Gastrocnemius medialis (tissue), 4 donors: ENCODE data around the gene NDUFS6. TPM values are rescaled to one million over a fixed set of nuclear protein-coding genes. Genes with fewer than 3 reads are reported as not detected.
"Not testable (repeated sequence)": the region's sequence is repeated elsewhere in the genome, so short reads cannot be mapped to it uniquely, and the experiment has no call there.

Experiments
- ATAC-seq, 2 donors: fragments of 150-250 bp; one replicate each; pipeline ENCODE4 v1.9.1; 2016
- DNase-seq, 2 donors: peaks; one replicate each; pipeline ENCODE4 v3.0.0-alpha.2; 2019
- H3K27ac ChIP-seq, 4 donors: fragments of 200-600 bp; sonication (generic); 1 replicate in 1 of 4; 2 replicates in 3 of 4; pipeline ENCODE4 v1.5.1; 2016 to 2018; ENCODE audit warnings: mild to moderate bottlenecking in 2 of 4, moderate library complexity in 1 of 4
- H3K27me3 ChIP-seq, 3 donors: fragments of 200-600 bp; sonication (generic) in 2 of 3; 1 replicate in 1 of 3; 2 replicates in 2 of 3; pipeline versions ENCODE4 v1.5.1 to v1.6.0; 2016 to 2019; ENCODE audit warnings: mild to moderate bottlenecking in 1 of 3, moderate library complexity in 1 of 3
- H3K36me3 ChIP-seq, 2 donors: fragments of 200-600 bp; sonication (generic) in 1 of 2; one replicate each; pipeline ENCODE4 v1.5.1; 2017 to 2018
- H3K4me1 ChIP-seq, 2 donors: fragments of 200-600 bp; sonication (generic) in 1 of 2; one replicate each; pipeline ENCODE4 v1.5.1; 2016 to 2017; ENCODE audit warnings: mild to moderate bottlenecking in 2 of 2
- H3K4me3 ChIP-seq, 4 donors: fragments of 200-600 bp; sonication (generic) in 3 of 4; 1 replicate in 1 of 4; 2 replicates in 3 of 4; pipeline ENCODE4 v1.5.1; 2016 to 2019; ENCODE audit warnings: mild to moderate bottlenecking in 2 of 4
- H3K9me3 ChIP-seq, 3 donors: fragments of 200-600 bp; sonication (generic) in 2 of 3; 1 replicate in 1 of 3; 2 replicates in 2 of 3; pipeline ENCODE4 v1.5.1; 2016 to 2019
- CTCF ChIP-seq, 5 experiments: fragments of 450-650 bp in 3 of 5; fragments of 200-600 bp in 2 of 5; sonication (generic) in 2 of 5; IDR thresholded peaks in 4 of 5; conservative IDR thresholded peaks in 1 of 5; 1 replicate in 4 of 5; 2 replicates in 1 of 5; pipeline ENCODE4 v1.5.1; 2016 to 2019; ENCODE audit warnings: antibody characterized with exemption in 5 of 5, mild to moderate bottlenecking in 3 of 5, moderate library complexity in 3 of 5
- POLR2A ChIP-seq, 2 donors: fragments of 450-650 bp; IDR thresholded peaks; one replicate each; pipeline ENCODE4 v1.6.1; 2017; ENCODE audit warnings: antibody characterized with exemption in 2 of 2, mild to moderate bottlenecking in 2 of 2, moderate library complexity in 2 of 2
- in situ Hi-C, 4 donors: fragments of 200-750 bp; cut with MboI; loops; one replicate each; pipeline versions ENCODE4 v1.15.0 to v1.8.0; 2017; ENCODE audit warnings: low sequenced_read_pairs in 4 of 4
- intact Hi-C: fragments of 100-400 bp; cut with DNase I; formaldehyde crosslinking; loops from one replicate; pipeline ENCODE4 v1.15.1; 2023; ENCODE audit warnings: low total_unique reads
- total RNA-seq, 4 donors: library from RNA; depleted of rRNA; stranded (reverse); fragments of >200 nt; gene quantifications; one replicate each; pipeline versions ENCODE4 v1.1.0 to v1.2.3, GENCODE V29; 2016

The NDUFS6 gene
- total RNA-seq, 4 donors from 2014 or later, result 70.8 to 135 (median 106) TPM

DNA sequence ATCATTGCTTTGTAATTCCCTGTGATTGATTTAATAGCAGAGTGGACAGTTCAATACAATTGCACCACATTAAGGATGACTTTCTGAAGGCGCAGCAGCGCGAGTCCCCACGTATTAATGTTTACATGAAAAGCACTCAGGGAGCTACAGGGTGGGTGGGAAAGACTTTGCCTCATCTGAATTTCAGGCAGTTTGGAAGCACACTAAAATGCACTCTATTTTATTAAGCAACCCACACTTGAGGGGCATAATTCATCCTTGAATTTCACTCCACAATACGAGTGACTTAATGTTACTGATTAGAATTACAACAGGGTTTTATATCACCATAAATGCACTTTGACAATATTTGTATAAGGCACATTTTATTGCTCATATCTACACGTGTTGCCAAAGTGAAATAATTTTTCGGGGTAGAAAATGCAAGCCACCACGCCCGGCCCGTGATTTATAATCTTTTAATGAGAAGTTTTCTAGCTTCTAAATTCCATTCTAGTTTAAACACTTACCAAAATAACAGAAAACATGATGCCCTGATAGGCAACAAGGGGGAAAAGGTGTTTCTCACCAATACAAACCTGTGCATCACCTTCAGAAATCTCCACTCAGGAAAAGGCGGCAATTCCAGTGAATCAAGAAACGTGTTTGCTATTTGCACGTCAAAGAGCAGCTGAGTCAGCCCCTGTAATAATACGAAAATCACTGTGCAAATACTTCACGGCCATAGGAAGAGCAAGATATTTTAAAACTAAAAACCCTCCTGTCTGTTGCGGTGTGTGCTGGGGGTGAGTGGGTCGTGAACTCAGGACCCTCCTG, 41.0 kb downstream of the NDUFS6 start:
- peaks cover 0 to 20% (median 16%) of the 10 kb centered on the region in 3 donors for H3K27me3 ChIP-seq
- ATAC-seq (no peak), DNase-seq (no peak)
- H3K36me3 ChIP-seq, result no peaks in the 10 kb centered on the region
- in situ Hi-C loops (no loop called here), intact Hi-C loops (no loop called here)
- no peak overlapping the region for H3K4me3 ChIP-seq
- H3K4me1 ChIP-seq, result no peaks in the 10 kb centered on the region
- H3K27ac ChIP-seq, result no peak overlapping the region
- TF ChIP-seq POLR2A (IDR thresholded peaks at IDR 0.05) (no peak), CTCF (IDR thresholded peaks at IDR 0.05 in 4 of 5, conservative IDR thresholded peaks at IDR 0.05 in 1 of 5) (no peak)
- no peaks in the 10 kb centered on the region for H3K9me3 ChIP-seq

- DNase-seq, intact Hi-C loops, in situ Hi-C loops, H3K27ac ChIP-seq, ATAC-seq, H3K4me1 ChIP-seq, H3K9me3 ChIP-seq, H3K36me3 ChIP-seq, H3K4me3 ChIP-seq: not testable (repeated sequence)
- peaks cover 12 to 25% (median 18%) of the 10 kb centered on the region in 3 donors for H3K27me3 ChIP-seq
These were observed 42.6 kb downstream of the NDUFS6 start for GRCh38 chr5:1843761-1844160.

GRCh38 chr5:1844708-1845436, 43.7 kb downstream of the NDUFS6 start:
- H3K27me3 ChIP-seq, result peaks cover 19 to 31% (median 22%) of the 10 kb centered on the region in 3 donors
- DNase-seq (no peak), ATAC-seq (no peak)
- in situ Hi-C loops (no loop called here), intact Hi-C loops (no loop called here)
- H3K4me3 ChIP-seq, result no peak overlapping the region
- no peak for TF ChIP-seq CTCF (IDR thresholded peaks at IDR 0.05 in 4 of 5, conservative IDR thresholded peaks at IDR 0.05 in 1 of 5)
- no peak for TF ChIP-seq POLR2A (IDR thresholded peaks at IDR 0.05)
- H3K27ac ChIP-seq, result no peak overlapping the region
- no peaks in the 10 kb centered on the region for H3K9me3 ChIP-seq
- no peaks in the 10 kb centered on the region for H3K36me3 ChIP-seq
- no peaks in the 10 kb centered on the region for H3K4me1 ChIP-seq

- Histone ChIP-seq H3K4me3 (no peak overlapping the region), H3K4me1 (no peaks in the 10 kb centered on the region), H3K36me3 (no peaks in the 10 kb centered on the region), H3K27ac (no peak overlapping the region), H3K9me3 (no peaks in the 10 kb centered on the region), H3K27me3 (peaks cover 23 to 29% (median 24%) of the 10 kb centered on the region in 3 donors)
- DNase-seq (no peak), ATAC-seq (no peak)
- in situ Hi-C loops, result no loop called here
- TF ChIP-seq CTCF (IDR thresholded peaks at IDR 0.05 in 4 of 5, conservative IDR thresholded peaks at IDR 0.05 in 1 of 5) (no peak), POLR2A (IDR thresholded peaks at IDR 0.05) (no peak)
- intact Hi-C loops, result no loop called here
These were observed 44.5 kb downstream of the NDUFS6 start for GRCh38 chr5:1845696-1846095.

DNA sequence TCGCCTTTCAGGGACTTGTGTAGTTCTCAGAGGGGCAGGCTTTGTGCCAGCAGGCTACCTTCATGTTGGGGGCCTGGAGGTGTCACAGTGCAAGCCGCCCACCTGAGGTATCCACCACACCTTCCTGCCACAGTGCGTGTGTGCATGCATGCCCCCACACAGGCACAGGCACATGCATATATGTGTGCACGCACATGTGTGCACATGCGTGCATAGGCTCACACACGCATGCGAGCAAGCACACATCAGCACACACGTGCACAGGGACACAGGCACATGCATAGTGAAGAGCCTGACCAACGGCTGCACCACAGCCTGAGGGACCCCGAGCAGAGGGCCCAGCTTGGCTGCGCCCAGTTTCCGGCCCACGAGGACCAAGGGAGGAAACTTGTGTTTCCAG, 45.4 kb downstream of the NDUFS6 start:
- Histone ChIP-seq H3K27me3 (peaks cover 28 to 33% (median 32%) of the 10 kb centered on the region in 3 donors), H3K4me1 (no peaks in the 10 kb centered on the region), H3K9me3 (no peaks in the 10 kb centered on the region), H3K27ac (no peak overlapping the region), H3K4me3 (no peak overlapping the region), H3K36me3 (no peaks in the 10 kb centered on the region)
- DNase-seq (no peak), ATAC-seq (no peak)
- TF ChIP-seq POLR2A (IDR thresholded peaks at IDR 0.05), result no peak
- TF ChIP-seq CTCF (IDR thresholded peaks at IDR 0.05 in 4 of 5, conservative IDR thresholded peaks at IDR 0.05 in 1 of 5), result no peak
- intact Hi-C loops, result no loop called here
- in situ Hi-C loops, result no loop called here
